GM12801 (cell line): Measurements from ENCODE around the gene TMCC3.

Experiments
- TF ChIP-seq, protein P1 (sequence below): IDR thresholded peaks from one replicate; pipeline ENCODE4 v1.5.1; 2011; ENCODE audit warnings: control low read depth; ENCODE audit not compliant: insufficient read length; ENCODE audit errors: extremely low read depth

TMCC3 gene

GRCh38 chr12:94677778-94678177, 27.4 kb upstream of the TMCC3 start:
- TF ChIP-seq, protein P1, sequence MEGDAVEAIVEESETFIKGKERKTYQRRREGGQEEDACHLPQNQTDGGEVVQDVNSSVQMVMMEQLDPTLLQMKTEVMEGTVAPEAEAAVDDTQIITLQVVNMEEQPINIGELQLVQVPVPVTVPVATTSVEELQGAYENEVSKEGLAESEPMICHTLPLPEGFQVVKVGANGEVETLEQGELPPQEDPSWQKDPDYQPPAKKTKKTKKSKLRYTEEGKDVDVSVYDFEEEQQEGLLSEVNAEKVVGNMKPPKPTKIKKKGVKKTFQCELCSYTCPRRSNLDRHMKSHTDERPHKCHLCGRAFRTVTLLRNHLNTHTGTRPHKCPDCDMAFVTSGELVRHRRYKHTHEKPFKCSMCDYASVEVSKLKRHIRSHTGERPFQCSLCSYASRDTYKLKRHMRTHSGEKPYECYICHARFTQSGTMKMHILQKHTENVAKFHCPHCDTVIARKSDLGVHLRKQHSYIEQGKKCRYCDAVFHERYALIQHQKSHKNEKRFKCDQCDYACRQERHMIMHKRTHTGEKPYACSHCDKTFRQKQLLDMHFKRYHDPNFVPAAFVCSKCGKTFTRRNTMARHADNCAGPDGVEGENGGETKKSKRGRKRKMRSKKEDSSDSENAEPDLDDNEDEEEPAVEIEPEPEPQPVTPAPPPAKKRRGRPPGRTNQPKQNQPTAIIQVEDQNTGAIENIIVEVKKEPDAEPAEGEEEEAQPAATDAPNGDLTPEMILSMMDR = no peak

GRCh38 chr12:94676922-94677321, 26.6 kb upstream of the TMCC3 start:
- TF ChIP-seq, protein P1 = no peak

- TF ChIP-seq, protein P1 = no peak
These were observed 25.8 kb upstream of the TMCC3 start for GRCh38 chr12:94676031-94676641.

- TF ChIP-seq, protein P1 = no peak
These were observed 24.5 kb upstream of the TMCC3 start for GRCh38 chr12:94674835-94675234.

- TF ChIP-seq, protein P1 = no peak
These were observed 23.7 kb upstream of the TMCC3 start for GRCh38 chr12:94674051-94674451.

GRCh38 chr12:94673496-94673895, 23.1 kb upstream of the TMCC3 start:
- TF ChIP-seq, protein P1 = no peak

DNA sequence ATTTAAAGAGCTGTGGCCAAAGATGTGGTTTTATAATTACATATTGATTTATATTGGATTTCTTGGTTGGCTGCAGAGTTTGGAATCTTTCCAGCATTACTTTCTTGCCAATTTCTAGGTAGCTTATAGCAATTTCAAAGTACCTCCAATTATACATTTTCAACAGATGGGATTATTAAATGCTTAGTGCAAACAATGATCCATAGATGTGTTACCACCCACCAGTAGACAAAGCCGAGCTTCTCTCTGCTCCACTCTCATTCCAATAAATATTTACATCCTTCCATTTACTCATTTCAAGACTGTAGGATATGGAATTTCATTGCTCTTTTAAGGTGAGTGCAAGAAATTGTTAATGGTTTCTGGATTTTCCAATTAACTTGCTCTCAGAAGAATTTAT, 21.6 kb upstream of the TMCC3 start:
- TF ChIP-seq, protein P1 = no peak

DNA sequence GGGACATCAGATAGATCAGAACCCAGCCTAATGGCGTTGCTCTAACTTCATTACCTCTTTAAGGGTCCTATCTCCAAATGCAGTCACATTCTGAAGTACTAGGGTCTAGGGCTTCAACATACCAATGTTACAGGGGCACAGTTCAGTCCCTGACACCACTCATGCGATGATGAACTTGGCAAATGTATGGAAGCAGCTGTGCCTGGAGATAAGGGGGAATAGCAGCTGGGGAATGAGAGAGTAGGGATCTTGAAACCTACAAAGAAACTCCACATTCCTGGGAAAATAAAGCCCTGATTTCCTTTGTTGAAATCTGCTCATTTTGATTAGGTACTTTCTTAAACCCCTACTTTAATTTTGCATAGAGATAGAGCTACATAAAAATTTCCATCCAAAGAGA, 20.5 kb upstream of the TMCC3 start:
- TF ChIP-seq, protein P1 = no peak
